OCI-M1 (cell line): Measurements from ENCODE around the gene SYNPO.
A peak's percentile ranks its signal among the peaks of the same experiment; 100 is the strongest.

Experiments used
- DNase-seq: peaks from one replicate; lab custom pipeline; 2025; lab: John Stamatoyannopoulos, UW

SYNPO gene

DNA sequence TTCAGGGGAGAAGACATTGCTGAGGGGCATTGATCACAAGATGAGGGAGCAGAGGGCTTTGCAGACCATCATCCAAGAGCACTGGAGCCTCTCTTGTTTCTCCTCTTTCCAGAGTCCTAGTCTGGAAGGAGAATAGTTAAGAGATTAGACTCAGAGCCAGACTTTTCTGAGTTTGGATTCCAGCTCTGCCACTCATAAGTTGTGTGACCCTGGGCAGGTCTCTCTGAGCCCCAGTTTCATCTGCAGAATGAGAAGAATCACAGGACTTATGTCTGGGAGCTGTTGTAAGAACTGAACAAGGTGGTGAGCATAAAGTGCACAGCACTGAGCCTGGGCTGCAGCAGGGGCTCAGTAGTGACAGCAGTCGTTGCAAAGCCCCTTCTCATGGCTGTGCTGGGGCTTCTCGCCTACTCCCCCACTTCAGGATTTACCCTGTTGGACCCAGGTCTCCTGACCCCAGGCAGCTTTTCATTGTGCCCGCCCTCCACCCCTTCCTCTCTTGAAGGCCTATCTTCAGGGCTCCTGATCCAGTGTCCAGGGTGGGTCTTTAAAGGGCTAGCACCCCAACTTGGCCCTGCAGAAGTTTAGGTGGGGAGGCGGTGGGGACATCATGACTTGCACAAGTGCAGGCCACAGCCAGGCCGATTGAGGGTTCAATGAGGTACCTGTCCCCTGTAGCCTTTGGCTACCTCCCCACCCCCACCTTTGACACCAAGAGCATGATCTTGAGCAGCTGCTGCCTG is 1.5 kb downstream of the SYNPO start:
- DNase-seq = no peak

DNA sequence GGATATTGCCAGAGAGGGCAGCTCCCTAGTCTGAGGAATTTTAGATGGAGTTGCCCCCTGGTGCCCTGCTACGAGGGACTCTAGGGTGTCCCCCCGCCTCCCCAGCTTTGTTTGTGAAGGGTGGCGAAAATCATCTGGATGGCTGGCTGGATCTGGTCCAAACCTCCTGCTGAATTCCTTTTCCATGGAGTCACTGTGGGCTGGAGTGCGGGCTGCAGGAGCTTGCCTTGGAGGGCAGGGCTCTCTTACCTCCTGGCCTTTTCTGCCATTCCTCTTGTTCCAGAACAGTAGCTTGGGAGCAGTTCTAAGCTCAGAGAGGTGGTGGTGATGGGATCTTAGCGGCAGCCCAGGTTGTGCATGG is 2.1 kb downstream of the SYNPO start:
- no peak for DNase-seq

DNA sequence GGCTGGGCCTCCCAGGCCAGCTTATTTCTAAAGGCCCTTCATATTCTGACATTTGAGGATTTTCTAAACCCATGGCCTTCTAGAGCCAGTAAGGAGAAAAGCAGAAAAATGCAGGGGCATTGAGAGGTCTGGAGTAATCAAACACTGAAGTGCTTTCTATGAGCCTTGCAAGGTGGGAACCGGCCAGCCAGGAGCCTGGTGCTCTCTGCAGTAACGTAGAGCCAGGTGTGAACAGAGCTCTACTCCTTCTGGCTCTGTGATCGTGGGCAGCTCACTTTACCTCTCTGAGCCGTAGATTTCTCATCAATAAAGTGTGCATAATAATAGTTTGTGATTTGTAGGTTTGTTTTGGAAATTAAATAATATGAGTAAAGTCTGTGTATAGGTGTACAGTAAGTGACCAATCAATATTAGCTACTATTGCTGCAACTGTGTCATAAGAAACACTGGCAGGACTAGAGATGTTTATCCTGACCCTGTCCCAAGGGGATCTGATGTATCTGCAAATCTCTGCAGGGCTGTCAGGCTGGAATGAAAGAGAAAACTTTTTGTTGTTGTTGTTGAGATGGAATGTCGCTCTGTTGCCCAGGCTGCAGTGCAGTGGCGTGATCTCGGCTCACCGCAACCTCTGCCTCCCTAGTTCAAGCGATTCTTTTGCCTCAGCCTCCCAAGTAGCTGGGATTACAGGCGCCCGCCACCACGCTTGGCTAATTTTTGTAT is 2.7 kb downstream of the SYNPO start:
- DNase-seq = no peak

DNA sequence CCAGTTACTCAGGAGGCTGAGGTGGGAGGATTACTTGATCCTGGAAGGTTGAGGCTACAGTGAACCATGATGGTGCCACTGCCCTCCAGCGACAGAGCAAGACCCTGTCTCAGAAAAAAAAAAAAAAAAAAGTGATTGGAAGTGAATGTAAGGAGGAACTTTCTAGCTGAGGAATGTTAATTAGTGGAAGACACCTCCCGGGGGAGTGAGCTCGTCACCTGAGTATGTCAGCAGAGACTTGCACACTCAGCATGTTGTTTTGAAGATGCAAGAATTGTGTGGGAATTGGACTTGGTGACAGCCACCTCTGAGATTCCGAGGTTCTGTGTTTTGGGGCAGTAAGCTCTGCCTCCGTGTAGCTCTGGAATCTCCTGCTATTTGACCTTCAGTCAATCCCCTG is 3.6 kb downstream of the SYNPO start:
- no peak for DNase-seq

DNA sequence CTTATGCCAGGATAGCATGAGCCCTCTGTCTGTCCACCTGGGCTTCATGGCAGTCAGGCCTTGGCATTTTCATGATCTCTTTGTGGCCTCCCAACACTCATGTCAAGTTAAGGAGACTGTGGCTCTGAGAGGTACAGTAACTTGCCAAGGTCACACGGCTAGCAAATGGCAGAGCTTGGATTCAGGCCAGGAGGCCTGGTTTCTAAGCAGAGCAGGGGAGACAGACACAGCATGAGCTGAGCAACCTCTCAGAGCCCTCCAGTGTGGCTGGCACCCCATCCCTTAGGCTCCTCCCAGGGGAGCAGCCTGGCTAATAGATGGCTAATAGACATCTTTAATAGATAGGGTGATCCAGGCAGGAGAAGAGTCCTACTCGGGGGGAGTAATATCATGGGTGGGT is 4.1 kb downstream of the SYNPO start:
- DNase-seq = no peak

DNA sequence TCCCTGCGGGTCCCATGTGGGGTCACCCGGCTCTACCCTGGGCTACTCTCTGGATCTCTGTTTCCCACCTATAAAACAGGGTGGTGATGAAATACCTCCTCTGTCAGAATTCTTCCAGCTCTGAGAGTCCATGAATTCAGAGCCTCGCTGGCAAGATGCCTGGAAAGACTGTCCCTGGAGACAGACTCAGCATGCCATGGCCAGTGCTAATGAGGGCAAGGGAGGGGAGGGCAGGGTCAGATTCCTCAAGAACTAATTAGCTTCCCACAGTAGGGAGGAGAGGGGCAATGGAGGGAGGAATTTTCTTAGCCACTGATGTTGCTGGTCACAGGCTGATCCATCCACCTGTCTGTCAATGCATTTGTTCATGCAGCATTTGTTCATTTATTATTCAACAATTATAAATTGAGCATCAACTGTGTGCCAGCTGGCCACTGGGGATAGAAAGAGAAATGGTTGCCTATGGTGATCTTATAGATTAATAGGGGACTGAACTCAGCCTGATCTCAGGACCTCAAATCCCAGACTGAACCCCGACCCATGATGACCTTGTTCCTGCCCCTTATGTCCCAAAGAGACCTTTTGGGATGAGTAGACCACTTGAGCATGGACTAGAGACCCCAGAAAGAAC is 4.7 kb downstream of the SYNPO start:
- no peak for DNase-seq

DNA sequence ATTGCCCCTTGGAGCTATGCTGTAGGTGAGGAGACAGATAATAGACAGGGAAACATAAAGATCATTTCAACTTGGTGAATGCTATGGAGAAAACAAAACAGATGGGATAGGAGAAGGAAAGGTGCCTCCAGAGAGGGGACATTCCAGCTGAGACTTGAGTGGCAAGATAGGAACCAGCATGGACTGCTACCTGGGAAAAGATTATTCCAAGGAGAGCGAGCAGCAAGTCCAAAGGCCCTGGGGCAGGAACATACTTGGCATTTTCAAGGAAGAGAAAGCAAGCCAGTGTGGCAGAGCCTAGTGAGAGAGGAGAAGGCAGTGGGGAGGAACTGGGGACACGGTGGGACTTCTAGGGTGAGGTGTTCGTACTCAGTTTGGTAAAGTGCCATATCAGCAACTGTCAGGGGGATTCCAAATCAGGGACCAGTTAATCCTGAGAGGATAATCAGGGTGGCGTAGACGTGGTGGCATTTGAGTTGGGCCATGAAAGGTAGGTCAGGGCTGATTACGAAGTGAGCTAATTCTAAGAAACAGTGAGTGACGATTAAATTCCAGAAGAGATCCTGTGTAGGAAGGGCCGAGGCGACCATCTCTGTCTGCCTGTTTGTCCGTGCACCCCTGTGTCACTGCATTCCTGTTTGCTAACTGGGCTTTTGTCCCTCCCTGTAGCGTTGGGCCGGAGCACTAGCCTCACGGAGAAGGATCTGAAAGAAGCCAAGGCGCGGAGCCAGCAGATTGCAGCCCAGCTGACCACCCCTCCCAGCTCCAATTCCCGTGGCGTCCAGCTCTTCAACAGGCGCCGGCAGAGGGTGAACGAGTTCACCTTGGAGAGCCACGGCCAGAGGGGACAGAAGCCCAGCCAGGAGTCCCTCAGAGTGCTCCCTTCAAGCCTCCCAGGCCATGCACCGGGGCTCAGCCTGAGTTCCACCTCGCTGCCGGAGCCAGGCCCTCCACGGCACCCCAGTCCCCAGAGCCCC is 7.1 kb downstream of the SYNPO start:
- DNase-seq = no peak

DNA sequence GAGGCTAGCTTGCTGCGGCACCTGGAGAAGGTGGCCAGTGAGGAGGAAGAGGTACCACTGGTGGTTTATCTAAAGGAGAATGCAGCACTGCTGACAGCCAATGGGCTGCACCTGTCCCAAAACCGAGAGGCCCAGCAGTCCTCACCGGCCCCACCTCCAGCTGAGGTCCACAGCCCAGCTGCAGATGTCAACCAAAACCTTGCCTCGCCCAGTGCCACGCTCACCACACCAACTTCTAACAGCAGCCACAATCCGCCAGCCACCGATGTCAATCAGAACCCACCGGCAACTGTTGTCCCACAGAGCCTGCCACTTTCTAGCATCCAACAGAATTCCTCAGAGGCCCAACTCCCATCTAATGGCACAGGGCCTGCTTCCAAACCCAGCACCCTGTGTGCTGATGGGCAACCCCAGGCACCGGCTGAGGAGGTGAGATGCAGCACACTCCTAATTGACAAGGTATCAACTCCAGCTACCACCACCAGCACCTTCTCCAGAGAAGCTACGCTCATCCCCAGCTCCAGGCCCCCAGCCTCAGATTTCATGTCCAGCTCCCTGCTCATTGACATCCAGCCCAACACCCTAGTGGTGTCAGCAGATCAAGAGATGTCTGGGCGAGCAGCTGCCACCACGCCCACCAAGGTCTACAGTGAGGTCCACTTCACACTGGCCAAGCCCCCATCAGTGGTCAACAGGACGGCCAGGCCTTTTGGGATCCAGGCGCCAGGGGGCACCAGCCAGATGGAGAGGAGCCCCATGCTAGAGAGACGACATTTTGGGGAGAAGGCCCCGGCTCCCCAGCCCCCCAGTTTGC is 8.0 kb downstream of the SYNPO start:
- DNase-seq = no peak

DNA sequence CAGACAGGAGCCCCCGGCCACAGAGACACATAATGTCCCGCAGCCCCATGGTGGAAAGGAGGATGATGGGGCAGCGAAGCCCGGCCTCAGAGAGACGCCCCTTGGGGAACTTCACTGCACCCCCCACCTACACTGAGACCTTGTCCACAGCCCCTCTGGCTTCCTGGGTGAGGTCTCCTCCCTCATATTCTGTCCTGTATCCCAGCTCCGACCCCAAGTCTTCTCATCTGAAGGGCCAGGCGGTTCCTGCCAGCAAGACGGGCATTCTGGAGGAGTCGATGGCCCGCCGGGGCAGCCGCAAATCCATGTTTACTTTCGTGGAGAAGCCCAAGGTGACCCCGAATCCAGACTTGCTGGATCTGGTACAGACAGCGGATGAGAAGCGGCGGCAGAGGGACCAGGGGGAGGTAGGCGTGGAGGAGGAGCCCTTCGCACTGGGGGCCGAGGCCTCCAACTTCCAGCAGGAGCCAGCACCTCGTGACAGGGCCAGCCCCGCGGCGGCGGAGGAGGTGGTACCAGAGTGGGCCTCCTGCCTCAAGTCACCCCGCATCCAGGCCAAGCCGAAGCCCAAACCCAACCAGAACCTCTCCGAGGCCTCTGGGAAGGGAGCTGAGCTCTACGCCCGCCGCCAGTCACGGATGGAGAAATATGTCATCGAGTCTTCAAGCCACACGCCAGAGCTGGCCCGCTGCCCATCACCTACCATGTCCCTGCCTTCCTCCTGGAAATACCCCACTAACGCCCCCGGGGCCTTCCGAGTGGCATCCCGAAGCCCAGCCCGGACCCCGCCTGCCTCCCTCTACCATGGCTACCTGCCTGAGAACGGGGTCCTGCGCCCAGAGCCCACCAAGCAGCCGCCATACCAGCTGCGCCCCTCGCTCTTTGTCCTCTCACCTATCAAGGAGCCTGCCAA is 8.9 kb downstream of the SYNPO start:
- DNase-seq = no peak

DNA sequence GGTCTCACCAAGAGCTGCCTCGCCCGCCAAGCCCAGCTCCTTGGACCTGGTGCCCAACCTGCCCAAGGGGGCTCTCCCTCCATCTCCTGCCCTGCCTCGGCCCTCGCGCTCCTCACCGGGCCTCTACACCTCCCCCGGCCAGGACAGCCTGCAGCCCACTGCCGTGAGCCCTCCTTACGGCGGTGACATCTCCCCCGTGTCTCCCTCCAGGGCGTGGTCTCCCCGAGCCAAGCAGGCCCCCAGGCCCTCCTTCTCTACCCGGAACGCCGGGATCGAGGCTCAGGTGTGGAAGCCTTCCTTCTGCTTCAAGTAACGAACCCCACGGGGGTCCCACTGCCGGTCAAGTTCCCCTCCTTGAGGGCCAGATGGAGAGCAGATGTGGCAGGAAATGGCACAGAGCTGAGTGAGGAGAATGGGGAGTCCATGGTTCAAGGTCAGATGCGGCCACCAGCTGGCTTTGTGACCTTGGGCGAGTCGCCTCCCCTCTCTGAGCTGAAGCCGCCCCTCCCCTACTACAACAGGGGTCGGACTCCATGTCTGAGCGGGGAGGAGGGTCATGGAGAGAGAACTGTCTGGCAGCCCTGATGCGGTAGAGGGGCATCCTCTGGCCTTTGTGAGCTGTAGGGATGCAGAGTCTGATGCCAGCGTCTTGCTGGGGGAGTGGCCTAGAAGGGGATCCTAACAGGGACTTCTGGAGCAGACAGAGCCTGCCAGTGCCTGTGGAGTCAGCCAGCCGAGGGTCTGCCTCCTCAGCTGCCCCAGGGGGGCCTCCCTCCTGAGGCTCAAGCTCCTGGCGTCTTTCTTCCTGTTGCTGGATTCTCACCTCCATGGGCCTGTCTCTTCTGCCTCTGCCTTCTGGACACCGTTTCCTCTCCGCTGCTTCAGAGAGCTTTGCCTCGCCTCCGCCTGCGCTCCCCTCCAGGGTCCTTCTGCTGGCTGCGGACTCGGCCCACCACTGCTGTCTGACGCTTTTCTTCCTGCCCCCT is 9.9 kb downstream of the SYNPO start:
- DNase-seq = no peak

DNA sequence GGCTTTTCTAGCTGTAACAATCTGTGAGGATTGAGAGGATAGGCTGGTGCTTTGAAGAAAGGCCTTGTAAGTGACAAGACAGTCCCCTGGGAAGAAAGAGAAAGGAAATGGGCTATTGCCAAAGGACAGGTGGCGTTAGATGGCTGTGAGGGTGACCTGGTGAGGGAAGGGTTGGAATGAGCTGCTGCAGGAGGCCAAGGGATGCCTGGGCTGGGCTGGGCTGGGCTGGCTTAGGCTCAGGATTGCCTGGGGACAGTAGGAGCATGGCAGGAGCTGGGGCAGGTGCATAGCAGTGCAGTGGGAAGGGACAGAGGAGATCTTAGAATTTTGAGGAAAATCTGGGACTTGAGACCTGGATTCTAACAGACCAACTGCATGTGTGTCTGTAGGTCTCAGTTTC is 10.9 kb downstream of the SYNPO start:
- no peak for DNase-seq

DNA sequence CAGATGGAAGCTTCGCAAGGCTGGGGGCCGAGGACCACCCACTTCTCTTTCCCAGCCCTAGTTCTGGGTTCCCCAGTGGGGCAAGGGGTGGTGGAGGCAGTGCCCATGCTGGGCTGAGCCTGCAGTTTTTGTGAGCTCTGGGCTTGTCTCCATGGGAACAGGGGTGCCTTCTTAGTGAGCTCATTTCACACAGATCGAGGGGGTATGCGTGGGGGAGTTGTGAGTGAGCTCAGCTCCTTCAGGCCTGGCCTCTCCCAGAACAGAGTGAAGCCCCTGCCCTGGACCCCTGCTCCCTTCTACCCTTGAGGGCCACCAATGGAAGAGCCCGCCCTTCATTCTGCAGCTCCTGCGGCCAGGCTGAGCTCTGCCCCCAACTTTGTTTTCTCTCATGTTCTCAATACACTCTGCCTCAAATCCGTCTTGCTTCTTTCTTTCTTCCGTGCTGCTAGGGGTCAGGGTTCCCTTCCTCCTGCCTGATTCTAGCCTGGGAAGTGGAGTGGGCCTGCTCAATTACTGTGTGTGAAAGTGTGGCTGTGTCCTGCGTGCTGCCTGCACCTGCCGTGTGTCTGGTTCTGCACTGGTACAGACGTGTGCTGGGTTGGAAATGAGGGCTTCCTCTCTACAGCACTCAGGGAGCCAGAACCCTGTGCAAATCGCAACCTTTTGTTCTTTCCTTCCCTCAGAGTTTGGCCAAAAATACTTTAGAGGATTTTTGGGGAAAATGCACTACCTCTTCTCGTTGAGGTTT is 11.6 kb downstream of the SYNPO start:
- DNase-seq = no peak

DNA sequence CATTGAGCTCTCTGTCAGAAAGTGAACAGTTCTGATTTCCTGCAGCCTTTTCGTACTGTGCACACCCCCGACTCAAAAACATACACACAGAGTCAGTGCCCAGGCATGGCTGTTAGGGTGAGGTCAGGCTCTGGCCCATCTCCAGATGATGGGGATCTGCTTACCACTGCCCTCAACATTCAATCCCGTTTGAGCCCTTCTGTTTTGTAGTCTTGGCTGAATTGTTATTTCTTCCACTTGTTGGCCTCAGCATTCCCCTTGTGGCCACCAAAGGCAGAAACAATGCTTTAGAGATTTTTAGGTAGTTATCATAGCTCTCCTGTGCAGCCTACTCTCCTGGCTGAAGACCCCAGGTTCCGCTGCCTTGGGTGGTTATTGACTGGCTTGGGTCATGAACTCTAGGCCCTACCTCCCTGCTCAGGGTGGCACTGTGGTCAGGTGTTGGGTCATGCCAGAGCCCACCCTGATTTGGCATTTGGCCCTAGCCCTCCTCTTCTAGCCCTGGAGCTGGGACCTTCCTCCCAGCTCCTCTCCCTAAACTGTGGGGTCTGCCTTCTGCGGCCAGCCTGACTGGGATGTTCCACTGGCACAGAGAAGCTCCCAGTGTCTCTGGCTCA is 12.8 kb downstream of the SYNPO start:
- peak; percentile 10 for DNase-seq

DNA sequence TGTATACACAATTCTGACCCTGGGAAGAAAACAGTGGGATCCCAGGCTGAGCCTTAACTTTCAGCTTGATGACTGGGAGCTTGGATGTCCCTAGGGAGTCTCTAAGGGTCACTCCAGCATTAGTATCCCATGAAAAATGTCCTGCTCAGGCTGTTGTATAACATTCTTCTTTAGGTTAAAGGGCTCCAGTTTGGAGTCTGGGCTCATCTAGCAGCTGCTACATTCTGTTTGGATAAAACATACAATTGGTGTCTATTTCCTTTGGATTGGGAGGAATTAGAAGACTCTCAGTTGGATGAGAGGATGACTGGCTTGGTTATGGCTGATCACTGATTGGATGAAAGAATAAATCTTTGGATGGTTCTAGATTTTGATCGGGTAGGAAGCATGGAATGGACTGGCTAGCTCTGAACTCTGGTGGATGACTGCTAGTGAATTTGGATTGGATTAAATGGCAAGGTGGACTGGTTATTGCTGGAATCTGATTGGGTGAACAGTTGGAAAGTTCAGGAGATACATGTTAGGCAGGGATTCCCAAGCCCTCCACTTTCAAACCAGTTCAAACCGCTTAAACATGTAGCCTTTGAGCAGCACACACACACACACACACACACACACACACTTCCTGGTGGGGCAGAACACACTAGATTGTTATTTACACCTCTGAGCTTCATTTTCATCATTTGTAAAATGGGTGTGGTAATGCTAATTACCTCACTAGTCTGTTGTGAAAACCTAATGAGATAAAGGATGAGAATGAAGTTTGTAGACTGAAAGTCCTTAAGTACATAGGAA is 13.5 kb downstream of the SYNPO start:
- DNase-seq = no peak

DNA sequence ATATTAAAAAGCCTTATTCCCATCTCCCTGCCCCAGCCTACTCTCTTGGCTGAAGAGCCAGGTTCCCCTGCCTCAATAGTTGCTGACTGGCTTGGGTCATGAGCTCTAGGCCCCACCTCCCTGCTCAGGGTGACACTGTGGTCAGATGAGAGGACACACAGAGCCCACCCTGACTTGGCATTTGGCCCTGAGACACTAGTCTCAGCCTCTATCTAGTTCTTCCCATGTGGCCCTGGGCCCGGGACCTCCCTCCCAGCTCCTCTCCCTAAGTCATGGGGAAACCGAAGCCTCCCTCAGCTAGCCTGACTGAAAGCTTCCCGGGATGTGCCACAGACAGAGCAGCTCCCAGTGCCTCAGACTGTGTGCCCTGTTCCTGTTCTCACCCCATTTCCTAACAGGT is 14.8 kb downstream of the SYNPO start:
- DNase-seq = no peak

DNA sequence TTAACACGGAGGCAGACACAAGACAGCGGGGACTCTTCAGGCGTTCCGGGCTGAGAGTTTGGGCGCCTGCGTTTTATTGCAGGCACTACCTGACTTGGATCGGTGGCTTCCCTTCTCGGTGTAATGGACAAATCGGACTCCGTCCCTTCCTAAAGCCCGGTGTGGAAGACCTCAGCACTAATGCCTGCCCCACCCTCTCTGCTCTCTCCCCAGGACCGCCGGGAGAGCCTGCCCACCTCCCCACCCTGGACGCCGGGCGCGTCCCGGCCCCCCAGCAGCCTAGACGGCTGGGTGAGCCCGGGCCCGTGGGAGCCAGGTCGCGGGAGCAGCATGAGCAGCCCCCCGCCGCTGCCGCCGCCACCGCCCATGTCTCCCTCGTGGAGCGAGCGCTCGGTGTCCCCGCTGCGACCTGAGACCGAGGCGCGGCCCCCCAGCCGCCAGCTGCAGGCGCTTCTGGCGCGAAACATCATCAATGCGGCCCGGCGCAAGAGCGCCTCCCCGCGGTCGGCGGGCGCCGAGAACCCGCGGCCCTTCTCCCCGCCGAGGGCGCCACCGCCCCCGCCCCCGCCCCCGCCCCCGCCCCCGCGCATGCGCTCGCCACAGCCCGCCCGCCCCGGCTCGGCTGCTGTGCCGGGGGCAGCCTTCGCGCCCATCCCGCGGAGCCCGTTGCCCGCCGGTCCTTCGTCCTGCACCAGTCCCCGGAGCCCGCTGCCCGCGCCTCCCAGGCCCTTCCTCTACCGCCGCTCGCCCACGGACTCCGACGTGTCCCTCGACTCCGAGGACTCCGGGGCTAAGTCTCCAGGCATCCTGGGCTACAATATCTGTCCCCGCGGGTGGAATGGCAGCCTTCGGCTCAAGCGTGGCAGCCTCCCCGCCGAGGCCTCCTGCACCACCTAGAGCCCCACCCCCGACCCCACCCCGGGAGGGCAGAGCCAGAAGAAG is 16.0 kb downstream of the SYNPO start:
- peak; percentile 82 for DNase-seq
